IMR-90 (cell line): ENCODE measurements around the gene EPHB1. TPM values are rescaled to one million over a fixed set of nuclear protein-coding genes. Genes with fewer than 3 reads are reported as not detected.
A peak's percentile ranks its signal among the peaks of the same experiment; 100 is the strongest.

Source experiments
- ATAC-seq: fragments of 200-7000 bp; cut with Tn5 transposase; 2 replicates; pipeline ENCODE4 v1.9.1; 2020; ENCODE audit warnings: low read depth, mild to moderate bottlenecking, moderate library complexity
- BruUV-seq: library from RNA; stranded (reverse); fragments of 400-500 nt; replicated peaks from 2 replicates; lab custom pipeline; 2021; lab: Mats Ljungman, UMichigan
- CTCF ChIA-PET: fragments of 300-600 bp; formaldehyde crosslinking; extraction: SDS; loops from one replicate; lab custom pipeline; 2021; ENCODE audit warnings: antibody characterized with exemption; lab: Yijun Ruan, JAX
- POLR2A ChIA-PET: fragments of 300-600 bp; sonication (Branson Sonifier 250); formaldehyde crosslinking; loops from one replicate; lab custom pipeline; 2022; ENCODE audit warnings: antibody characterized with exemption; ENCODE audit not compliant: unreplicated experiment; lab: Charles Lee
- DNase-seq: peaks from one replicate; pipeline ENCODE4 v3.0.0; 2013
- H2AFZ ChIP-seq: replicated peaks from 2 replicates; pipeline ENCODE3; 2013; ENCODE audit warnings: low read length, mild to moderate bottlenecking; ENCODE audit not compliant: poor library complexity
- H2AK5ac ChIP-seq: 2 replicates; pipeline ENCODE4 v1.6.1; 2013; ENCODE audit warnings: low read depth, low read length, inconsistent platforms
- H2AK9ac ChIP-seq: replicated peaks from 2 replicates; pipeline ENCODE3; 2013; ENCODE audit warnings: mild to moderate bottlenecking, low read depth, low read length, moderate library complexity; ENCODE audit not compliant: poor library complexity
- H2BK120ac ChIP-seq: 2 replicates; pipeline ENCODE4 v1.6.1; 2013; ENCODE audit warnings: low read depth, low read length, inconsistent platforms
- H2BK15ac ChIP-seq: 3 replicates; pipeline ENCODE4 v1.6.1; 2013; ENCODE audit warnings: low read depth, low read length, inconsistent platforms
- H2BK20ac ChIP-seq: 2 replicates; pipeline ENCODE4 v1.6.1; 2013; ENCODE audit warnings: low read depth, mild to moderate bottlenecking, inconsistent platforms, low read length, moderate library complexity
- H2BK5ac ChIP-seq: 2 replicates; pipeline ENCODE4 v1.6.1; 2013; ENCODE audit warnings: mild to moderate bottlenecking, low read depth, low read length, inconsistent platforms; ENCODE audit not compliant: poor library complexity, severe bottlenecking
- H3K14ac ChIP-seq: replicated peaks from 2 replicates; pipeline ENCODE4 v1.6.1; 2013; ENCODE audit warnings: low read depth, low read length, inconsistent platforms
- H3K18ac ChIP-seq: 2 replicates; pipeline ENCODE4 v1.6.1; 2013; ENCODE audit warnings: low read depth, low read length, control low read depth
- H3K23ac ChIP-seq: 2 replicates; pipeline ENCODE4 v1.6.1; 2013; ENCODE audit warnings: low read depth, low read length, inconsistent platforms
- H3K27ac ChIP-seq: 2 replicates; pipeline ENCODE4 v1.5.1; 2013; ENCODE audit warnings: mild to moderate bottlenecking, control low read depth, low read length; ENCODE audit not compliant: insufficient read depth
- H3K27me3 ChIP-seq: 2 replicates; pipeline ENCODE4 v1.6.1; 2013; ENCODE audit warnings: low read length; ENCODE audit not compliant: control insufficient read depth, insufficient read depth
- H3K36me3 ChIP-seq: 2 replicates; pipeline ENCODE4 v1.6.1; 2013; ENCODE audit warnings: low read length, mixed read lengths; ENCODE audit not compliant: control insufficient read depth, insufficient read depth
- H3K4ac ChIP-seq: 2 replicates; pipeline ENCODE4 v1.6.1; 2013; ENCODE audit warnings: low read depth, low read length, inconsistent platforms
- H3K4me1 ChIP-seq: 2 replicates; pipeline ENCODE4 v1.6.1; 2013; ENCODE audit warnings: low read length, mixed read lengths; ENCODE audit not compliant: control insufficient read depth, insufficient read depth
- H3K4me2 ChIP-seq: 2 replicates; pipeline ENCODE4 v1.6.1; 2013; ENCODE audit warnings: low read depth, mild to moderate bottlenecking, control low read depth, low read length, moderate library complexity
- H3K4me3 ChIP-seq: 2 replicates; pipeline ENCODE4 v1.5.1; 2013; ENCODE audit warnings: low read depth, mild to moderate bottlenecking, control low read depth, low read length, moderate library complexity; ENCODE audit not compliant: insufficient read depth
- H3K56ac ChIP-seq: 2 replicates; pipeline ENCODE4 v1.6.1; 2013; ENCODE audit warnings: low read length, inconsistent platforms; ENCODE audit not compliant: insufficient read depth; ENCODE audit errors: extremely low read depth
- H3K79me1 ChIP-seq, 2 experiments: 2 replicates each; pipeline ENCODE4 v1.6.1; 2013; ENCODE audit warnings: low read length in 2 of 2, inconsistent platforms in 1 of 2, low read depth in 1 of 2
- H3K9ac ChIP-seq: 2 replicates; pipeline ENCODE4 v1.6.1; 2013; ENCODE audit warnings: low read depth, low read length, control low read depth
- H3K9me1 ChIP-seq: 2 replicates; pipeline ENCODE4 v1.6.1; 2013; ENCODE audit warnings: low read length, inconsistent platforms; ENCODE audit not compliant: insufficient read depth
- H3K9me3 ChIP-seq: 2 replicates; pipeline ENCODE4 v1.6.1; 2013; ENCODE audit warnings: low read length; ENCODE audit not compliant: control insufficient read depth, insufficient read depth
- H4K20me1 ChIP-seq: 2 replicates; pipeline ENCODE4 v1.6.1; 2013; ENCODE audit warnings: low read length, inconsistent platforms; ENCODE audit not compliant: insufficient read depth
- H4K5ac ChIP-seq: 2 replicates; pipeline ENCODE4 v1.6.1; 2013; ENCODE audit warnings: mild to moderate bottlenecking, low read depth, low read length, control low read depth
- H4K8ac ChIP-seq, 2 experiments: 2 replicates each; pipeline ENCODE4 v1.6.1; 2013; ENCODE audit warnings: low read depth in 2 of 2, low read length in 2 of 2, control low read depth in 1 of 2, inconsistent platforms in 1 of 2
- H4K91ac ChIP-seq: 2 replicates; pipeline ENCODE4 v1.6.1; 2013; ENCODE audit warnings: low read depth, low read length, inconsistent platforms; ENCODE audit not compliant: insufficient read depth
- FOS ChIP-seq: fragments of 150-350 bp; IDR thresholded peaks from 2 replicates; pipeline ENCODE4 v1.6.1; 2016; ENCODE audit warnings: low read depth, low read length
- MAZ ChIP-seq: IDR thresholded peaks from 2 replicates; pipeline ENCODE4 v1.6.1; 2012; ENCODE audit warnings: low read depth, mild to moderate bottlenecking, low read length, improper control_type of control experiment, moderate library complexity, borderline replicate concordance
- POLR2A ChIP-seq: IDR thresholded peaks from 2 replicates; pipeline ENCODE4 v1.6.1; 2012; ENCODE audit warnings: mild to moderate bottlenecking, low read depth, low read length
- RCOR1 ChIP-seq: IDR thresholded peaks from 2 replicates; pipeline ENCODE4 v1.6.1; 2012; ENCODE audit warnings: mild to moderate bottlenecking, low read length, improper control_type of control experiment; ENCODE audit not compliant: insufficient replicate concordance
- SMC3 ChIP-seq: fragments of 150-350 bp; IDR thresholded peaks from 2 replicates; pipeline ENCODE4 v1.6.1; 2016; ENCODE audit warnings: low read depth, mild to moderate bottlenecking, antibody characterized with exemption, low read length, moderate library complexity
- WGBS, 2 experiments: methylation state at CpG; one replicate each; pipeline versions ENCODE4 v1.1.5 to v1.1.7; 2013; ENCODE audit warnings: missing lambda C conversion rate in 2 of 2; ENCODE audit not compliant: insufficient read length in 1 of 2; ENCODE audit errors: extremely low coverage in 2 of 2; 5-methylcytosine and 5-hydroxymethylcytosine counted together
- dilution Hi-C: fragments of 300-500 bp; cut with HindIII; formaldehyde crosslinking; loops from one replicate; pipeline ENCODE4 v1.14.3; 2018; ENCODE audit warnings: low sequenced_read_pairs; ENCODE audit not compliant: unreplicated experiment
- in situ Hi-C: fragments of 300-500 bp; cut with MboI; formaldehyde crosslinking; loops from 3 replicates; pipeline ENCODE4 v1.14.3; 2019; ENCODE audit warnings: low sequenced_read_pairs, inconsistent platforms, mixed read lengths
- intact Hi-C: fragments of 100-400 bp; cut with micrococcal nuclease; formaldehyde crosslinking; loops from 2 replicates; pipeline ENCODE4 v1.10.0; 2022
- polyA plus RNA-seq, 3 experiments: library from polyadenylated mRNA; depleted of rRNA; stranded (reverse); fragments of >200 nt; gene quantifications; 2 replicates each; pipeline ENCODE4 v1.2.3, GENCODE V29; 2012; ENCODE audit warnings: low replicate concordance in 1 of 3
- total RNA-seq: library from RNA; depleted of rRNA; stranded (reverse); fragments of >200 nt; gene quantifications from 2 replicates; pipeline ENCODE4 v1.2.3, GENCODE V29; 2012
- TF ChIP-seq, protein P1 (sequence below): fragments of 150-350 bp; IDR thresholded peaks from 2 replicates; pipeline ENCODE4 v1.6.1; 2017; ENCODE audit warnings: mild to moderate bottlenecking, antibody characterized with exemption, low read length, low read depth
- TF ChIP-seq, protein P2 (sequence below): fragments of 150-350 bp; IDR thresholded peaks from 2 replicates; pipeline ENCODE4 v1.6.1; 2016; ENCODE audit warnings: low read depth, mild to moderate bottlenecking, low read length, moderate library complexity, borderline replicate concordance

Gene EPHB1
- total and polyA plus RNA-seq, 2 of the 4 experiments (the other 2 are of a cell fraction): 0.17 to 0.36 TPM

DNA sequence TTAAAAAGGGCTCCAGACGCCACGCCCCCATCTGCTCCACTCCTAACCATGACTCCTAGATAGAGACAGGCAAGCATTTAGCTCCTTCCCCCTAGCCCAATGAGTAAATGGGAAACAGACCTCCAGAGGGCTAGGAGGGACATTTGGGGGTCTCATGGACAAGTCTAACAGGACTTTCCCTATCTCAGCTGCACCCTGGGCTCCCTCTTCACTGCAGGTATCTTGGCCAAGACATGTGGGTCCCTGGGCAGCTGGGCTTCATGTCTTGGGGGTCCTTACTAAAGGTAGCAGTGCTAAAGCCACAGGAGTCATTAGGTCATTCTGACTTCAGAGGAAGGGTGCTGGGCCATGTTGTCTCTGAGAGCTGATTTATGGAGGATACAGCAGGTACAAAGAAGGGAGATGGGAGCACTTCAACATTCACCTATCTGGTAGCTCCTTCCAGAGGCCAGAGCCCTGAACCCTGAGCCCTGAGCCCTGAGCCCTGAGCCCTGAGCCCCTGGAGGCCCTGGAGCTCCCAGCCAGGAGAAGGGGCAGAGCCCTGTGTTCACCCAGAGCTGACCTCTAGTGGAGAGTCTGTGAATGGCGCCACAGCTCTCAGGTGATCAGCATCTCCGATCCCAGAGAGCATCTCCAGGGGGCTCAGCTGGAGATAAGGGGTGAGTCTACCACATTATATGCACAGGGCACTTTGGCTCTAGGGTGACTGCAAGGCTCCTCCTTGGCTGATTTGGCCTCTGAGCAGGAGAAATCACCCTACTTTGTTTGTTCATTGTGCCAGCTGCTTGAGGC is 40.1 kb upstream of the EPHB1 start (continued):
- TF ChIP-seq SMC3: peak; percentile 69

DNA sequence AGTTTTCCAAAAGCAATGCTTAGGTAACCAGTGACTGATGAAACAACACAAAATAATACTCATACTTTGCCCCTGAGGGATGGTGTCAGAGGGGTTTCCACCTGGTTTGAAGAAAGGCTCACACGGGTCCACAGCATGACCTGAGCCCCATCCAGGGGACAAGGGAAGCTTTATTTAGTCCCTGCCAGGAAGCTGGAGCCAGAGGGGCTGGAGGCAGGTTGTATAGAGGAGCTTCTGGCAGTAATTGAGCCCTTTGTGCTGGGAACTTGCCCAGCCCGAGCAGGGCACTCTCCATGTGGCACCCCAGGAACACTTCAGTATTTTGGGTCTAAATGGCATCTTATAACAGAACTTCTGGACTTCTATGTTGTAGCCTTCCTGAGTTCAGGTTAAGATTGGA is 39.2 kb upstream of the EPHB1 start:
- H2AK9ac ChIP-seq: no peak overlapping the region
- no peak overlapping the region for H3K9ac ChIP-seq
- H4K20me1 ChIP-seq: no peaks in the 10 kb centered on the region
- TF ChIP-seq, protein P1, sequence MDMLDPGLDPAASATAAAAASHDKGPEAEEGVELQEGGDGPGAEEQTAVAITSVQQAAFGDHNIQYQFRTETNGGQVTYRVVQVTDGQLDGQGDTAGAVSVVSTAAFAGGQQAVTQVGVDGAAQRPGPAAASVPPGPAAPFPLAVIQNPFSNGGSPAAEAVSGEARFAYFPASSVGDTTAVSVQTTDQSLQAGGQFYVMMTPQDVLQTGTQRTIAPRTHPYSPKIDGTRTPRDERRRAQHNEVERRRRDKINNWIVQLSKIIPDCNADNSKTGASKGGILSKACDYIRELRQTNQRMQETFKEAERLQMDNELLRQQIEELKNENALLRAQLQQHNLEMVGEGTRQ: no peak
- no peak for TF ChIP-seq POLR2A
- no peak for TF ChIP-seq MAZ
- TF ChIP-seq, protein P2, sequence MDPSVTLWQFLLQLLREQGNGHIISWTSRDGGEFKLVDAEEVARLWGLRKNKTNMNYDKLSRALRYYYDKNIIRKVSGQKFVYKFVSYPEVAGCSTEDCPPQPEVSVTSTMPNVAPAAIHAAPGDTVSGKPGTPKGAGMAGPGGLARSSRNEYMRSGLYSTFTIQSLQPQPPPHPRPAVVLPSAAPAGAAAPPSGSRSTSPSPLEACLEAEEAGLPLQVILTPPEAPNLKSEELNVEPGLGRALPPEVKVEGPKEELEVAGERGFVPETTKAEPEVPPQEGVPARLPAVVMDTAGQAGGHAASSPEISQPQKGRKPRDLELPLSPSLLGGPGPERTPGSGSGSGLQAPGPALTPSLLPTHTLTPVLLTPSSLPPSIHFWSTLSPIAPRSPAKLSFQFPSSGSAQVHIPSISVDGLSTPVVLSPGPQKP: no peak
- TF ChIP-seq RCOR1: no peak
- no peak for TF ChIP-seq FOS
- no peak overlapping the region for H3K14ac ChIP-seq
- no peak overlapping the region for H3K4me3 ChIP-seq
- H2BK5ac ChIP-seq: no peak overlapping the region
- no peak overlapping the region for H2BK20ac ChIP-seq
- no peak overlapping the region for H2BK120ac ChIP-seq
- H2AK5ac ChIP-seq: no peak overlapping the region
- no peaks in the 10 kb centered on the region for H3K36me3 ChIP-seq
- no peak overlapping the region for H3K56ac ChIP-seq
- H3K9me3 ChIP-seq: no peaks in the 10 kb centered on the region
- no peak for ATAC-seq
- no peak overlapping the region for H3K4ac ChIP-seq
- BruUV-seq: no TSS peak
- no peak overlapping the region for H3K27ac ChIP-seq
- no peak overlapping the region for H2BK15ac ChIP-seq
- no peaks in the 10 kb centered on the region for H3K79me1 ChIP-seq
- in situ Hi-C loops (loop anchor here (5.0 kb wide), 1 partner anchor 154 kb away; no protein-coding TSS in a partner anchor), dilution Hi-C loops (no loop called here), intact Hi-C loops (loop anchor here (1.0 kb wide), 1 partner anchor 155 kb away; no protein-coding TSS in a partner anchor)
- H3K18ac ChIP-seq: no peak overlapping the region
- DNase-seq: no peak
- no peak overlapping the region for H4K91ac ChIP-seq
- H4K5ac ChIP-seq: no peak overlapping the region
- no peak overlapping the region for H4K8ac ChIP-seq
- ChIA-PET POLR2A (interaction anchor here (0.5 kb wide), 1 partner anchor 512 kb away, joined by 3 read pairs; no protein-coding TSS in a partner anchor), CTCF (interaction anchor here (0.6 to 2.4 kb wide), 3 partner anchors 39 to 155 kb away, joined by 3 to 16 read pairs (median 6); no protein-coding TSS in a partner anchor)
- no peaks in the 10 kb centered on the region for H3K4me1 ChIP-seq
- WGBS, 2 experiments: no CpG with 5 or more reads among the region's 2 CpGs
- H3K23ac ChIP-seq: no peak overlapping the region
- H3K9me1 ChIP-seq: no peaks in the 10 kb centered on the region
- H3K4me2 ChIP-seq: no peak overlapping the region
- H3K27me3 ChIP-seq: peaks cover 8% of the 10 kb centered on the region
- H2AFZ ChIP-seq: no peak overlapping the region
